ENCODE results near the gene ZMYM4.

DNA sequence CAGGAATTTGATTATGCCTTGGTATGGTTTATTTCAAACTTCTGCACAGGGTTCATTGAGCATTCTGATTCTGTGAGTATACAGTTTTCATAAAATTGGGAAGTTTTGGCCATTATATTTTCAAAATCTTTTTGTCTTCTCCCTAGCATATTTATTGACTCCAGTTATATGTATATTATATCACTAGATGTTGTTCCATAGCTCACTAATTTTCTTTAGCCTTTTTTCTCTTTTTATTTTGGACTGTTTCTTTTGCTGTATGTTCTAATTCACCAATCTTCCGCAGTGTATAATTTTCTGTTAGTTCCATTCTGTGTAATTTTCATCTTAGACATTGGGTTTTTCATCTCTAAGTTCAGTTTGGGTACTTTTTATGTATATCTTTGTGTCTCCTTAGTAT is 31.9 kb downstream of the ZMYM4 start:
- TF ChIP-seq, protein P1, sequence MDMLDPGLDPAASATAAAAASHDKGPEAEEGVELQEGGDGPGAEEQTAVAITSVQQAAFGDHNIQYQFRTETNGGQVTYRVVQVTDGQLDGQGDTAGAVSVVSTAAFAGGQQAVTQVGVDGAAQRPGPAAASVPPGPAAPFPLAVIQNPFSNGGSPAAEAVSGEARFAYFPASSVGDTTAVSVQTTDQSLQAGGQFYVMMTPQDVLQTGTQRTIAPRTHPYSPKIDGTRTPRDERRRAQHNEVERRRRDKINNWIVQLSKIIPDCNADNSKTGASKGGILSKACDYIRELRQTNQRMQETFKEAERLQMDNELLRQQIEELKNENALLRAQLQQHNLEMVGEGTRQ (IDR thresholded peaks at IDR 0.05; ENCODE audit: borderline replicate concordance, low read depth, low read length): no peak
- TF ChIP-seq TAF1 (IDR thresholded peaks at IDR 0.05; ENCODE audit: borderline replicate concordance, low read depth, low read length) (no peak), MXI1 (IDR thresholded peaks at IDR 0.05; ENCODE audit: low read depth, low read length) (no peak), RCOR1 (IDR thresholded peaks at IDR 0.05; ENCODE audit: low read length) (no peak), EP300 (IDR thresholded peaks at IDR 0.05; ENCODE audit: borderline replicate concordance in 1 of 2, low read depth in 1 of 2, low read length in 1 of 2) (no peak), POLR2AphosphoS5 (IDR thresholded peaks at IDR 0.05; ENCODE audit: low read depth, low read length) (no peak), YY1 (IDR thresholded peaks at IDR 0.05; ENCODE audit: low read depth) (no peak), FOXJ3 (CRISPR knock-in tag; IDR thresholded peaks at IDR 0.05) (no peak), TCF12 (IDR thresholded peaks at IDR 0.05) (no peak), CHD2 (IDR thresholded peaks at IDR 0.05; ENCODE audit: low read length, partially characterized antibody) (no peak), JUND (IDR thresholded peaks at IDR 0.05) (no peak), FOXM1 (IDR thresholded peaks at IDR 0.05; ENCODE audit: low read depth) (no peak)
- TF ChIP-seq, protein P2, sequence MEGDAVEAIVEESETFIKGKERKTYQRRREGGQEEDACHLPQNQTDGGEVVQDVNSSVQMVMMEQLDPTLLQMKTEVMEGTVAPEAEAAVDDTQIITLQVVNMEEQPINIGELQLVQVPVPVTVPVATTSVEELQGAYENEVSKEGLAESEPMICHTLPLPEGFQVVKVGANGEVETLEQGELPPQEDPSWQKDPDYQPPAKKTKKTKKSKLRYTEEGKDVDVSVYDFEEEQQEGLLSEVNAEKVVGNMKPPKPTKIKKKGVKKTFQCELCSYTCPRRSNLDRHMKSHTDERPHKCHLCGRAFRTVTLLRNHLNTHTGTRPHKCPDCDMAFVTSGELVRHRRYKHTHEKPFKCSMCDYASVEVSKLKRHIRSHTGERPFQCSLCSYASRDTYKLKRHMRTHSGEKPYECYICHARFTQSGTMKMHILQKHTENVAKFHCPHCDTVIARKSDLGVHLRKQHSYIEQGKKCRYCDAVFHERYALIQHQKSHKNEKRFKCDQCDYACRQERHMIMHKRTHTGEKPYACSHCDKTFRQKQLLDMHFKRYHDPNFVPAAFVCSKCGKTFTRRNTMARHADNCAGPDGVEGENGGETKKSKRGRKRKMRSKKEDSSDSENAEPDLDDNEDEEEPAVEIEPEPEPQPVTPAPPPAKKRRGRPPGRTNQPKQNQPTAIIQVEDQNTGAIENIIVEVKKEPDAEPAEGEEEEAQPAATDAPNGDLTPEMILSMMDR (IDR thresholded peaks at IDR 0.05): no peak
- TF ChIP-seq, protein P3, sequence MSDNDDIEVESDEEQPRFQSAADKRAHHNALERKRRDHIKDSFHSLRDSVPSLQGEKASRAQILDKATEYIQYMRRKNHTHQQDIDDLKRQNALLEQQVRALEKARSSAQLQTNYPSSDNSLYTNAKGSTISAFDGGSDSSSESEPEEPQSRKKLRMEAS (IDR thresholded peaks at IDR 0.05; ENCODE audit: low read depth): no peak
